ENCODE measurements around the gene ASCL1.

ASCL1 gene

DNA sequence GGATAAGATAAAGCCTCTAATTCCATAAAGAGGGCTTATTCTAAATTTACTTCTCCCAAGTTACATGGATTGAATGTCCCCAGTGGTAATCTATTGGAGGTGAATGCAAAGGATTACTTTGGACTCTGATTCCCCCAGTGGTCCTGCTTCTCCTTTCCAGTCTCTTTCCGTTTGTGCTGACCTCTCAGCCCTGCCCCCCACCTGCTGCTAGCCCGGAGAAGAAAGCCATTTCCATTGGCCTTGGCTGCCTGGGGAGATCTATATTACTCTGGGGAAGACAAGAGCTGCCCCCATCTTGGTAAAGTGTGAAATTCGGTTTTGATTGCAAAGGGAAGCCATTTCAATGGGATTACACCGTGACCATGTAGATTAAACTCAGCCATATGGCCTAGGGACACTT, 13.3 kb downstream of the ASCL1 start:
- no peak overlapping the region for H3K4me3 ChIP-seq (ENCODE audit: control insufficient read depth, low read depth, low read length)
- TF ChIP-seq, protein P1, sequence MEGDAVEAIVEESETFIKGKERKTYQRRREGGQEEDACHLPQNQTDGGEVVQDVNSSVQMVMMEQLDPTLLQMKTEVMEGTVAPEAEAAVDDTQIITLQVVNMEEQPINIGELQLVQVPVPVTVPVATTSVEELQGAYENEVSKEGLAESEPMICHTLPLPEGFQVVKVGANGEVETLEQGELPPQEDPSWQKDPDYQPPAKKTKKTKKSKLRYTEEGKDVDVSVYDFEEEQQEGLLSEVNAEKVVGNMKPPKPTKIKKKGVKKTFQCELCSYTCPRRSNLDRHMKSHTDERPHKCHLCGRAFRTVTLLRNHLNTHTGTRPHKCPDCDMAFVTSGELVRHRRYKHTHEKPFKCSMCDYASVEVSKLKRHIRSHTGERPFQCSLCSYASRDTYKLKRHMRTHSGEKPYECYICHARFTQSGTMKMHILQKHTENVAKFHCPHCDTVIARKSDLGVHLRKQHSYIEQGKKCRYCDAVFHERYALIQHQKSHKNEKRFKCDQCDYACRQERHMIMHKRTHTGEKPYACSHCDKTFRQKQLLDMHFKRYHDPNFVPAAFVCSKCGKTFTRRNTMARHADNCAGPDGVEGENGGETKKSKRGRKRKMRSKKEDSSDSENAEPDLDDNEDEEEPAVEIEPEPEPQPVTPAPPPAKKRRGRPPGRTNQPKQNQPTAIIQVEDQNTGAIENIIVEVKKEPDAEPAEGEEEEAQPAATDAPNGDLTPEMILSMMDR (conservative IDR thresholded peaks at IDR 0.05; ENCODE audit: control insufficient read depth, insufficient read depth, low read depth, low read length), result no peak
- no peak for DNase-seq (ENCODE audit: low read depth)

DNA sequence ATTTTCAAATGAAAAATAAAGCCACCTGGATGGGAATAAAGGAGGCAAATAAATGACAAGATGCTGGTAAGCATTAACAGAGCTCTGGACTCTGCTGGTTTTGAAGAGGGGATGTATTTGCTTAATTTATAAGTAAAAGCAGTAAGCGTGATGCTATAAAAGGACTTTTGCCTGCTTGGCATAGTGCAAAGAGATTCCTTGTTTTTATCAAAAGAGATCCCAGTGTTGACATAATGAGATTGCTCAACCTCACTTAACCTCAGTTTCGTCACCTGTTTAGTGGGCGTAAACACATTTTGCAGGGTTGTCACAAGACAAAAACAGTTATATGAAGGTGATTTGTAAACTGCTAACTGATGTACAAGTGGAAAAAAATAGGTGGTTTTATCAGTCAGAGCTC, 13.8 kb downstream of the ASCL1 start:
- DNase-seq (ENCODE audit: low read depth), result no peak

DNA sequence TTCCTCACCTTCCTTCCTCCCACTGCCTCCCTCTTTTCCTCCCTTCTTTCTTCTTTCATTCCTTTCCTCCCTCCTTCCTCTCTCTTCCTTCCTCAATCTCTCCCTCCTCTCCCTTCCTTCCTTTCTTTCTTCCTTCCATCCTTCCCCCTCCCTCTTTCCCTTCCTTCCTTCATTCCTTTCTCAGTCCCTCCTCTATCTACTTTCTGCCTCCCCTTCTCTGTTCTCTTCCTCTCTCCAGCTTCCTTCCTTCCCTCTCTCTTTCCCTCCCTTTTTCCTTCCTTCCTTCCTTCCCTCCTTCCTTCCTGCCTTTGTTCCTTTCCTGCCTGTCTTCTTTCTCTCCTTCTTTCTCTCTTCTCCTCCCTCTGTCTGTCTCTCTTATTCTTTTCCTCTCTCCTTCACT, 16.1 kb downstream of the ASCL1 start:
- no peak for DNase-seq (ENCODE audit: low read depth)

More for the DNA sequence above, 13.8 kb downstream of the ASCL1 start:
- TF ChIP-seq, protein P1 (conservative IDR thresholded peaks at IDR 0.05; ENCODE audit: control insufficient read depth, insufficient read depth, low read depth, low read length), result no peak
- no peak overlapping the region for H3K4me3 ChIP-seq (ENCODE audit: control insufficient read depth, low read depth, low read length)

DNA sequence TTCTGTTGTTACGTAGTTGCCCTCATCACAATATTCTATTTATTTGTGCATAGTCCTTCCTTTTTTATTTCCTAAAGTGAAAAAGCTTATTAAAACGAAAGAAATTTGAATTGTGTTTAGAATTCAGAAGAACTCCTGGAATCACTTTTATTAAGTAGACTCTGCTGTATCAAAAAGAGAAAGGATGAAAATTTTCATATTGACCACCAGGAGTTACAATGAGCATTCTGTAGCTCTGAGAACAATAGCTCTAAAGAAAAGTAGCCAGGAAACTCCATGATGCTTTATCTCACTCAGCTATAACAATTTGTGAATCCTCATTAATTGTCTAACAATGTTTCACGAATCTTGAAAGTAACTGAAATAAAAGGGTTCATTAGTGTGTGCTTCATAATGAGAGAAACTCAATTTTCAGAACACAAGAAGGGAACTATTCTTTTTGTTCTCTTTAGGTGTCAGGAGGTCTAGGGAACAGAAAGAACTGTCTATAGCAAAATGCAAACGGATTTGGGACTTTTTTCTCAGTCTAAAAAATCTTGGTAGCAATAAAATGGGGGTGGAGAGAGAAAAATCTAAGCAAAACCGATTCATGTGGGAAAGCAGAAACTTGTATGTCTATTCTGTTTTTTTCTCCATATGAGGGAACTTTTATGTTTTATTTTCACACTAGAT, 19.3 kb downstream of the ASCL1 start:
- no peak overlapping the region for H3K4me3 ChIP-seq (ENCODE audit: control insufficient read depth, low read depth, low read length)
- DNase-seq (ENCODE audit: low read depth), result no peak
- TF ChIP-seq, protein P1 (conservative IDR thresholded peaks at IDR 0.05; ENCODE audit: control insufficient read depth, insufficient read depth, low read depth, low read length), result no peak

More for the DNA sequence above, 16.1 kb downstream of the ASCL1 start:
- no peak overlapping the region for H3K4me3 ChIP-seq (ENCODE audit: control insufficient read depth, low read depth, low read length)
- TF ChIP-seq, protein P1 (conservative IDR thresholded peaks at IDR 0.05; ENCODE audit: control insufficient read depth, insufficient read depth, low read depth, low read length), result no peak

DNA sequence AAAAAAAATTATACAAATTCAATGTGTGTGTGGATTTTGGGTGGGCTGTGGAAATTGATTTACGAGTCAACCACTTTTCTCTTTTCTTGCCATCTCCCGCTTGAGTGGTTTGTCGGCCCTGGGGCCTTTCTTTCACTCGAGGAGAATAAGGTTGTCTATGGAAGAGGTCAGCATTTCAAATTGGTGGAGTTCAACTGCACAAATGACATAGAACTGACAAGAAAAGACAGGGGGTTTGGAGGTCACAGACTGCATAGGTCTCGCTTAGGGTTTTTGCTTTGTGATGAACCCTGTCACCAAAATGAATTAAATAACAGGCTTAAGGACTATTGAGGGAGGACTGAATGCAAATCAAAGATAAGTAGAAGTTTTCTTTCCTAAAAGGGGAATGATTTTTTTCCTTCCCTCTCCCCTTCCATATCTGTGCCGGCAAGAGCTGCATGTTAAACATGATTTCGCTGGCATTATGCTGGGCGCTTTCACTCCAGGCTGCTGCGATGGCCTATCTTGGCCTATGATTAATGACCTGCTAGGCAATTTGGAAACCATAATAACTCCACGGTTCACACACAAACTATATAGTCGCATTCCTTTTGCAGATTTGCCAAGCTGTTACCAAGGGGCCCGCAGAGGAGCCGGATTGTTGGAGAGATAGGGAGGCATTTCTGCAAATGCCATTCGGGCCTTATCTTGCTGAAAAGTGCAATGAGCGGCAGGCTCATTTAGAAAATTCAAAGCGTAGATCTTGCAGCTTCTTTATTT, 20.7 kb downstream of the ASCL1 start:
- TF ChIP-seq, protein P1 (conservative IDR thresholded peaks at IDR 0.05; ENCODE audit: control insufficient read depth, insufficient read depth, low read depth, low read length), result no peak
- no peak for DNase-seq (ENCODE audit: low read depth)
- H3K4me3 ChIP-seq (ENCODE audit: control insufficient read depth, low read depth, low read length), result no peak overlapping the region

DNA sequence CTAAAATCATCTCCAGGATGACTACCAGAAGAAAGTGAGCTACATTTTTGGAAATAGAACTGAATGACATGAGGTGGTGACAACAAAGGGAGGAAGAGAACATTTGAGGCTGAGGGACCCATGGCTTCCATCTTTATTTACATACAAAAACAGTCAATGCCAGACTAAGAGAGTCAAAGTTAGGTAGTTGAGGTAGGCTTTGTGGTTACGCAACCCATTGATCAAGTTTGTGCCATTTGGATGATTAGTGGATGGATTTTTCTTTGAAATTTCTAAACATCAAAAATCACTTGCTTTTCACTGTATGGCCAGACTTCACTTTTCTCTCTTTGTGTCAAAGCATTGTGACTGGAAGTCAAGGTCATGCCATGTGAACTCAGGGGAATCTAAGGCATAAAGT, 22.9 kb downstream of the ASCL1 start:
- H3K4me3 ChIP-seq (ENCODE audit: control insufficient read depth, low read depth, low read length), result no peak overlapping the region
- TF ChIP-seq, protein P1 (conservative IDR thresholded peaks at IDR 0.05; ENCODE audit: control insufficient read depth, insufficient read depth, low read depth, low read length), result no peak
- no peak for DNase-seq (ENCODE audit: low read depth)

Measured in fibroblast of mammary gland (primary cell).